IMR-90 (cell line): ENCODE results near the gene CORO1C. TPM values are rescaled to one million over a fixed set of nuclear protein-coding genes. Genes with fewer than 3 reads are reported as not detected.

Source experiments
- ATAC-seq: fragments of 200-7000 bp; cut with Tn5 transposase; 2 replicates; pipeline ENCODE4 v1.9.1; 2020; ENCODE audit warnings: low read depth, mild to moderate bottlenecking, moderate library complexity
- BruUV-seq: library from RNA; stranded (reverse); fragments of 400-500 nt; replicated peaks from 2 replicates; lab custom pipeline; 2021; lab: Mats Ljungman, UMichigan
- CTCF ChIA-PET: fragments of 300-600 bp; formaldehyde crosslinking; extraction: SDS; loops from one replicate; lab custom pipeline; 2021; ENCODE audit warnings: antibody characterized with exemption; lab: Yijun Ruan, JAX
- POLR2A ChIA-PET: fragments of 300-600 bp; sonication (Branson Sonifier 250); formaldehyde crosslinking; loops from one replicate; lab custom pipeline; 2022; ENCODE audit warnings: antibody characterized with exemption; ENCODE audit not compliant: unreplicated experiment; lab: Charles Lee
- DNase-seq: peaks from one replicate; pipeline ENCODE4 v3.0.0; 2013
- H2AFZ ChIP-seq: replicated peaks from 2 replicates; pipeline ENCODE3; 2013; ENCODE audit warnings: low read length, mild to moderate bottlenecking; ENCODE audit not compliant: poor library complexity
- H2AK5ac ChIP-seq: 2 replicates; pipeline ENCODE4 v1.6.1; 2013; ENCODE audit warnings: low read depth, low read length, inconsistent platforms
- H2AK9ac ChIP-seq: replicated peaks from 2 replicates; pipeline ENCODE3; 2013; ENCODE audit warnings: mild to moderate bottlenecking, low read depth, low read length, moderate library complexity; ENCODE audit not compliant: poor library complexity
- H2BK120ac ChIP-seq: 2 replicates; pipeline ENCODE4 v1.6.1; 2013; ENCODE audit warnings: low read depth, low read length, inconsistent platforms
- H2BK15ac ChIP-seq: 3 replicates; pipeline ENCODE4 v1.6.1; 2013; ENCODE audit warnings: low read depth, low read length, inconsistent platforms
- H2BK20ac ChIP-seq: 2 replicates; pipeline ENCODE4 v1.6.1; 2013; ENCODE audit warnings: low read depth, mild to moderate bottlenecking, inconsistent platforms, low read length, moderate library complexity
- H2BK5ac ChIP-seq: 2 replicates; pipeline ENCODE4 v1.6.1; 2013; ENCODE audit warnings: mild to moderate bottlenecking, low read depth, low read length, inconsistent platforms; ENCODE audit not compliant: poor library complexity, severe bottlenecking
- H3K14ac ChIP-seq: replicated peaks from 2 replicates; pipeline ENCODE4 v1.6.1; 2013; ENCODE audit warnings: low read depth, low read length, inconsistent platforms
- H3K18ac ChIP-seq: 2 replicates; pipeline ENCODE4 v1.6.1; 2013; ENCODE audit warnings: low read depth, low read length, control low read depth
- H3K23ac ChIP-seq: 2 replicates; pipeline ENCODE4 v1.6.1; 2013; ENCODE audit warnings: low read depth, low read length, inconsistent platforms
- H3K27ac ChIP-seq: 2 replicates; pipeline ENCODE4 v1.5.1; 2013; ENCODE audit warnings: mild to moderate bottlenecking, control low read depth, low read length; ENCODE audit not compliant: insufficient read depth
- H3K27me3 ChIP-seq: 2 replicates; pipeline ENCODE4 v1.6.1; 2013; ENCODE audit warnings: low read length; ENCODE audit not compliant: control insufficient read depth, insufficient read depth
- H3K36me3 ChIP-seq: 2 replicates; pipeline ENCODE4 v1.6.1; 2013; ENCODE audit warnings: low read length, mixed read lengths; ENCODE audit not compliant: control insufficient read depth, insufficient read depth
- H3K4ac ChIP-seq: 2 replicates; pipeline ENCODE4 v1.6.1; 2013; ENCODE audit warnings: low read depth, low read length, inconsistent platforms
- H3K4me1 ChIP-seq: 2 replicates; pipeline ENCODE4 v1.6.1; 2013; ENCODE audit warnings: low read length, mixed read lengths; ENCODE audit not compliant: control insufficient read depth, insufficient read depth
- H3K4me2 ChIP-seq: 2 replicates; pipeline ENCODE4 v1.6.1; 2013; ENCODE audit warnings: low read depth, mild to moderate bottlenecking, control low read depth, low read length, moderate library complexity
- H3K4me3 ChIP-seq: 2 replicates; pipeline ENCODE4 v1.5.1; 2013; ENCODE audit warnings: low read depth, mild to moderate bottlenecking, control low read depth, low read length, moderate library complexity; ENCODE audit not compliant: insufficient read depth
- H3K56ac ChIP-seq: 2 replicates; pipeline ENCODE4 v1.6.1; 2013; ENCODE audit warnings: low read length, inconsistent platforms; ENCODE audit not compliant: insufficient read depth; ENCODE audit errors: extremely low read depth
- H3K79me1 ChIP-seq, 2 experiments: 2 replicates each; pipeline ENCODE4 v1.6.1; 2013; ENCODE audit warnings: low read length in 2 of 2, inconsistent platforms in 1 of 2, low read depth in 1 of 2
- H3K9ac ChIP-seq: 2 replicates; pipeline ENCODE4 v1.6.1; 2013; ENCODE audit warnings: low read depth, low read length, control low read depth
- H3K9me1 ChIP-seq: 2 replicates; pipeline ENCODE4 v1.6.1; 2013; ENCODE audit warnings: low read length, inconsistent platforms; ENCODE audit not compliant: insufficient read depth
- H3K9me3 ChIP-seq: 2 replicates; pipeline ENCODE4 v1.6.1; 2013; ENCODE audit warnings: low read length; ENCODE audit not compliant: control insufficient read depth, insufficient read depth
- H4K20me1 ChIP-seq: 2 replicates; pipeline ENCODE4 v1.6.1; 2013; ENCODE audit warnings: low read length, inconsistent platforms; ENCODE audit not compliant: insufficient read depth
- H4K5ac ChIP-seq: 2 replicates; pipeline ENCODE4 v1.6.1; 2013; ENCODE audit warnings: mild to moderate bottlenecking, low read depth, low read length, control low read depth
- H4K8ac ChIP-seq, 2 experiments: 2 replicates each; pipeline ENCODE4 v1.6.1; 2013; ENCODE audit warnings: low read depth in 2 of 2, low read length in 2 of 2, control low read depth in 1 of 2, inconsistent platforms in 1 of 2
- H4K91ac ChIP-seq: 2 replicates; pipeline ENCODE4 v1.6.1; 2013; ENCODE audit warnings: low read depth, low read length, inconsistent platforms; ENCODE audit not compliant: insufficient read depth
- BHLHE40 ChIP-seq: fragments of 150-350 bp; IDR thresholded peaks from 2 replicates; pipeline ENCODE4 v1.6.1; 2016; ENCODE audit warnings: mild to moderate bottlenecking, low read depth, low read length
- CEBPB ChIP-seq: IDR thresholded peaks from 2 replicates; pipeline ENCODE4 v1.6.1; 2012; ENCODE audit warnings: low read depth, low read length, improper control_type of control experiment
- CHD1 ChIP-seq: IDR thresholded peaks from 2 replicates; pipeline ENCODE4 v1.6.1; 2012; ENCODE audit warnings: low read depth, low read length, improper control_type of control experiment
- FOS ChIP-seq: fragments of 150-350 bp; IDR thresholded peaks from 2 replicates; pipeline ENCODE4 v1.6.1; 2016; ENCODE audit warnings: low read depth, low read length
- MAFK ChIP-seq: IDR thresholded peaks from 2 replicates; pipeline ENCODE4 v1.6.1; 2012; ENCODE audit warnings: low read depth, low read length, improper control_type of control experiment
- MAZ ChIP-seq: IDR thresholded peaks from 2 replicates; pipeline ENCODE4 v1.6.1; 2012; ENCODE audit warnings: low read depth, mild to moderate bottlenecking, low read length, improper control_type of control experiment, moderate library complexity, borderline replicate concordance
- MXI1 ChIP-seq: IDR thresholded peaks from 2 replicates; pipeline ENCODE4 v1.6.1; 2012; ENCODE audit warnings: low read depth, mild to moderate bottlenecking, low read length, moderate library complexity, borderline replicate concordance
- NFE2L2 ChIP-seq: fragments of 150-350 bp; IDR thresholded peaks from 2 replicates; pipeline ENCODE4 v1.6.1; 2016; ENCODE audit warnings: low read depth, mild to moderate bottlenecking, low read length
- POLR2A ChIP-seq: IDR thresholded peaks from 2 replicates; pipeline ENCODE4 v1.6.1; 2012; ENCODE audit warnings: mild to moderate bottlenecking, low read depth, low read length
- RAD21 ChIP-seq: IDR thresholded peaks from 2 replicates; pipeline ENCODE4 v1.6.1; 2012; ENCODE audit warnings: low read length, improper control_type of control experiment
- RCOR1 ChIP-seq: IDR thresholded peaks from 2 replicates; pipeline ENCODE4 v1.6.1; 2012; ENCODE audit warnings: mild to moderate bottlenecking, low read length, improper control_type of control experiment; ENCODE audit not compliant: insufficient replicate concordance
- RFX5 ChIP-seq: IDR thresholded peaks from 2 replicates; pipeline ENCODE4 v1.8.0; 2012; ENCODE audit warnings: low read depth, mild to moderate bottlenecking, low read length, moderate library complexity
- SMC3 ChIP-seq: fragments of 150-350 bp; IDR thresholded peaks from 2 replicates; pipeline ENCODE4 v1.6.1; 2016; ENCODE audit warnings: low read depth, mild to moderate bottlenecking, antibody characterized with exemption, low read length, moderate library complexity
- WGBS, 2 experiments: methylation state at CpG; one replicate each; pipeline versions ENCODE4 v1.1.5 to v1.1.7; 2013; ENCODE audit warnings: missing lambda C conversion rate in 2 of 2; ENCODE audit not compliant: insufficient read length in 1 of 2; ENCODE audit errors: extremely low coverage in 2 of 2; 5-methylcytosine and 5-hydroxymethylcytosine counted together
- dilution Hi-C: fragments of 300-500 bp; cut with HindIII; formaldehyde crosslinking; loops from one replicate; pipeline ENCODE4 v1.14.3; 2018; ENCODE audit warnings: low sequenced_read_pairs; ENCODE audit not compliant: unreplicated experiment
- in situ Hi-C: fragments of 300-500 bp; cut with MboI; formaldehyde crosslinking; loops from 3 replicates; pipeline ENCODE4 v1.14.3; 2019; ENCODE audit warnings: low sequenced_read_pairs, inconsistent platforms, mixed read lengths
- intact Hi-C: fragments of 100-400 bp; cut with micrococcal nuclease; formaldehyde crosslinking; loops from 2 replicates; pipeline ENCODE4 v1.10.0; 2022
- polyA plus RNA-seq, 3 experiments: library from polyadenylated mRNA; depleted of rRNA; stranded (reverse); fragments of >200 nt; gene quantifications; 2 replicates each; pipeline ENCODE4 v1.2.3, GENCODE V29; 2012; ENCODE audit warnings: low replicate concordance in 1 of 3
- total RNA-seq: library from RNA; depleted of rRNA; stranded (reverse); fragments of >200 nt; gene quantifications from 2 replicates; pipeline ENCODE4 v1.2.3, GENCODE V29; 2012
- TF ChIP-seq, protein P1 (sequence below): conservative IDR thresholded peaks from 2 replicates; pipeline ENCODE4 v1.5.1; 2012; ENCODE audit warnings: mild to moderate bottlenecking, low read depth, low read length, improper control_type of control experiment
- TF ChIP-seq, protein P2 (sequence below): fragments of 150-350 bp; IDR thresholded peaks from 2 replicates; pipeline ENCODE4 v1.6.1; 2016; ENCODE audit warnings: low read depth, mild to moderate bottlenecking, low read length, moderate library complexity, borderline replicate concordance
- TF ChIP-seq, protein P3 (sequence below): fragments of 150-350 bp; IDR thresholded peaks from 2 replicates; pipeline ENCODE4 v1.6.1; 2017; ENCODE audit warnings: mild to moderate bottlenecking, antibody characterized with exemption, low read length, low read depth

The CORO1C gene
- total and polyA plus RNA-seq, 2 of the 4 experiments (the other 2 are of a cell fraction): 675 to 1,100 TPM

DNA sequence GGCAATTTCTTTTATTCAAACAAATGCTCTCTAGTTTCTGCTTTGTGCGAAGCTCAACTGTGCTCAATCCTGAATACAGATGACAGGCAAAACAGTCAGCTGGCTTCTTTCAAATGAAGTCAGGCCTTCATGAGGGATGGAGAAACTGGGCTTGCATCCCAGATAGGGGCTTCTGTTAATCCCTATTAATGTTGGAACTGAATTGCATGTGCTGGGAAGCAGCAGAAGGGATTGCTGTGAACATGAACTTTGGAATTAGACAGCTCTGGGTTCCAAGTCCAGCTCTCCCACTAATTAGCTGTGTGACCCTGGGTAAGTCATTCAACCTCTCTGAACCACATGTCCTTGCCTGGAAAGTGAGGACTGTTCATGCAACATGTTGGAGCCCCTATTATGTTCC lies 21.1 kb upstream of the CORO1C start:
- no peak for DNase-seq
- ATAC-seq: no peak

More for the DNA sequence above, 21.1 kb upstream of the CORO1C start:
- Histone ChIP-seq H3K18ac (no peak overlapping the region), H2BK15ac (no peak overlapping the region), H3K9me3 (no peaks in the 10 kb centered on the region), H3K23ac (no peak overlapping the region), H3K9ac (no peak overlapping the region), H3K56ac (no peak overlapping the region), H3K36me3 (no peaks in the 10 kb centered on the region), H4K20me1 (no peaks in the 10 kb centered on the region), H2AK9ac (no peak overlapping the region), H2AFZ (no peak overlapping the region), H3K9me1 (no peaks in the 10 kb centered on the region), H3K4me1 (peaks cover 2% of the 10 kb centered on the region; the same call in 1 of the 2 replicates), H2BK120ac (no peak overlapping the region), H4K8ac (no peak overlapping the region), H3K27ac (no peak overlapping the region), H2BK5ac (no peak overlapping the region), H3K79me1 (no peaks in the 10 kb centered on the region), H4K5ac (no peak overlapping the region), H3K4me2 (no peak overlapping the region), H3K4me3 (no peak overlapping the region), H4K91ac (no peak overlapping the region), H3K14ac (no peak overlapping the region), H3K27me3 (no peaks in the 10 kb centered on the region), H2AK5ac (no peak overlapping the region), H2BK20ac (no peak overlapping the region), H3K4ac (no peak overlapping the region)
- BruUV-seq: no TSS peak
- no peak for TF ChIP-seq CEBPB
- no peak for TF ChIP-seq POLR2A
- no peak for TF ChIP-seq CHD1
- TF ChIP-seq, protein P1, sequence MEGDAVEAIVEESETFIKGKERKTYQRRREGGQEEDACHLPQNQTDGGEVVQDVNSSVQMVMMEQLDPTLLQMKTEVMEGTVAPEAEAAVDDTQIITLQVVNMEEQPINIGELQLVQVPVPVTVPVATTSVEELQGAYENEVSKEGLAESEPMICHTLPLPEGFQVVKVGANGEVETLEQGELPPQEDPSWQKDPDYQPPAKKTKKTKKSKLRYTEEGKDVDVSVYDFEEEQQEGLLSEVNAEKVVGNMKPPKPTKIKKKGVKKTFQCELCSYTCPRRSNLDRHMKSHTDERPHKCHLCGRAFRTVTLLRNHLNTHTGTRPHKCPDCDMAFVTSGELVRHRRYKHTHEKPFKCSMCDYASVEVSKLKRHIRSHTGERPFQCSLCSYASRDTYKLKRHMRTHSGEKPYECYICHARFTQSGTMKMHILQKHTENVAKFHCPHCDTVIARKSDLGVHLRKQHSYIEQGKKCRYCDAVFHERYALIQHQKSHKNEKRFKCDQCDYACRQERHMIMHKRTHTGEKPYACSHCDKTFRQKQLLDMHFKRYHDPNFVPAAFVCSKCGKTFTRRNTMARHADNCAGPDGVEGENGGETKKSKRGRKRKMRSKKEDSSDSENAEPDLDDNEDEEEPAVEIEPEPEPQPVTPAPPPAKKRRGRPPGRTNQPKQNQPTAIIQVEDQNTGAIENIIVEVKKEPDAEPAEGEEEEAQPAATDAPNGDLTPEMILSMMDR: no peak
- no peak for TF ChIP-seq MAFK
- no peak for TF ChIP-seq RCOR1
- TF ChIP-seq NFE2L2: no peak
- no peak for TF ChIP-seq RAD21
- TF ChIP-seq, protein P2, sequence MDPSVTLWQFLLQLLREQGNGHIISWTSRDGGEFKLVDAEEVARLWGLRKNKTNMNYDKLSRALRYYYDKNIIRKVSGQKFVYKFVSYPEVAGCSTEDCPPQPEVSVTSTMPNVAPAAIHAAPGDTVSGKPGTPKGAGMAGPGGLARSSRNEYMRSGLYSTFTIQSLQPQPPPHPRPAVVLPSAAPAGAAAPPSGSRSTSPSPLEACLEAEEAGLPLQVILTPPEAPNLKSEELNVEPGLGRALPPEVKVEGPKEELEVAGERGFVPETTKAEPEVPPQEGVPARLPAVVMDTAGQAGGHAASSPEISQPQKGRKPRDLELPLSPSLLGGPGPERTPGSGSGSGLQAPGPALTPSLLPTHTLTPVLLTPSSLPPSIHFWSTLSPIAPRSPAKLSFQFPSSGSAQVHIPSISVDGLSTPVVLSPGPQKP: no peak
- no peak for TF ChIP-seq MAZ
- no peak for TF ChIP-seq FOS
- no peak for TF ChIP-seq MXI1
- TF ChIP-seq BHLHE40: no peak
- TF ChIP-seq RFX5: no peak
- TF ChIP-seq SMC3: no peak
- TF ChIP-seq, protein P3, sequence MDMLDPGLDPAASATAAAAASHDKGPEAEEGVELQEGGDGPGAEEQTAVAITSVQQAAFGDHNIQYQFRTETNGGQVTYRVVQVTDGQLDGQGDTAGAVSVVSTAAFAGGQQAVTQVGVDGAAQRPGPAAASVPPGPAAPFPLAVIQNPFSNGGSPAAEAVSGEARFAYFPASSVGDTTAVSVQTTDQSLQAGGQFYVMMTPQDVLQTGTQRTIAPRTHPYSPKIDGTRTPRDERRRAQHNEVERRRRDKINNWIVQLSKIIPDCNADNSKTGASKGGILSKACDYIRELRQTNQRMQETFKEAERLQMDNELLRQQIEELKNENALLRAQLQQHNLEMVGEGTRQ: no peak
- intact Hi-C loops (no loop called here), dilution Hi-C loops (no loop called here), in situ Hi-C loops (no loop called here)
- ChIA-PET CTCF (no interaction called here), POLR2A (no interaction called here)
- WGBS, 2 experiments: 60% methylated on average over 1 of the region's 1 CpG; no CpG with 5 or more reads in 1 of the 2 experiments
